SK-N-MC (cell line): ENCODE results near the gene TPP1.

Source experiments
- DNase-seq: peaks from one replicate; pipeline ENCODE4 v3.0.0-alpha.2; 2011; ENCODE audit warnings: low read depth, low spot score
- H3K27ac ChIP-seq: fragments of 200-600 bp; sonication (generic); 2 replicates; pipeline ENCODE4 v1.5.1; 2016; ENCODE audit warnings: mixed run types
- H3K36me3 ChIP-seq: fragments of 200-600 bp; sonication (generic); 2 replicates; pipeline ENCODE4 v1.6.1; 2017; ENCODE audit warnings: antibody characterized with exemption, low read length, mixed read lengths; ENCODE audit not compliant: insufficient read depth
- H3K4me3 ChIP-seq: fragments of 200-600 bp; sonication (generic); 2 replicates; pipeline ENCODE4 v1.5.1; 2016
- H3K9ac ChIP-seq: fragments of 200-600 bp; sonication (generic); 2 replicates; pipeline ENCODE4 v1.8.0; 2017; ENCODE audit warnings: mixed run types, mixed read lengths; ENCODE audit not compliant: insufficient read length
- H3K9me3 ChIP-seq: fragments of 200-600 bp; sonication (generic); 2 replicates; pipeline ENCODE4 v1.6.1; 2017; ENCODE audit warnings: low read depth, mild to moderate bottlenecking, antibody characterized with exemption, low read length, moderate library complexity, mixed read lengths
- EZH2 ChIP-seq: fragments of 200-600 bp; sonication (generic); IDR thresholded peaks from one replicate; pipeline ENCODE4 v1.6.1; 2017; ENCODE audit warnings: antibody characterized with exemption
- FOXP2 ChIP-seq: optimal IDR thresholded peaks from 2 replicates; pipeline ENCODE3; 2011; ENCODE audit warnings: mild to moderate bottlenecking, moderate library complexity; ENCODE audit not compliant: insufficient read depth; ENCODE audit errors: extremely low read length, control extremely low read depth
- POLR2AphosphoS5 ChIP-seq: IDR thresholded peaks from 2 replicates; pipeline ENCODE4 v1.6.1; 2012; ENCODE audit warnings: mild to moderate bottlenecking, low read depth, low read length, borderline replicate concordance

TPP1 gene

DNA sequence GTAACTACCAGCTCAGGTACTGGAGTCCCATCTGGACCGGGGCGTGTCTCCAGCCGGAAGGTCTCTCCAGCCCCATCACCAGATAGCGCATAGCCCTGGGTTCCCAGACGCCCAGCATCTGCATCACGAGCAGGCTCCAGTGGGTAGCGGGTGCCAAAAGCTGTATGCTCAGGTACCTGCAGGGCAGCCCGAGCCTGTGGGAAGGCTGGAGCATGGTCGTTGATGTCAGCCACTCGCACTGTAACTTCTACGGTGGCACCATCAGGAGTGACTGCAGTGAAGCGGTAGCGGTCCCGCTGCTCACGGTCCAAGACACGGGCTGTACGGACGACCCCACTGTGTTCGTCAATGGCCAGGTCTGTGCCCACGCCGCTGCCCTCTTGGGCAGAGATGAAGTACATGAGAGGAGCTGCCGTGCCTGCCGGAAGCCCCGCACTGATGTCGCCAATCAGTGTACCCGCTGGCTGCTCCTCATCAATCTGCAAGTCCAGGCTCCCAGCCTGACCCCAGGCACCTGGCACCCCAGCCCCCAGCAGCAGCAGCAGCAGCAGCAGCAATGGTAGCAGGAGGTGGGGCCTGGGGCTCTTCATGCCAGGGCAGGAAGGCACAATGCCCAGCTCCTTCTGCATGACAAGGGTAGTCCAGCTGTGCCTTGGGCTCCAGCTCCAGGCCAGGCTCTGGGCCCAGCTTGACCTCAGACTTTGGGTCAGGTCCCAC, 21.9 kb upstream of the TPP1 start:
- no peak for DNase-seq
- Histone ChIP-seq H3K36me3 (peaks cover 65% of the 10 kb centered on the region), H3K9me3 (no peaks in the 10 kb centered on the region), H3K27ac (no peak overlapping the region), H3K9ac (no peak overlapping the region), H3K4me3 (no peak overlapping the region)
- no peak for TF ChIP-seq POLR2AphosphoS5
- no peak for TF ChIP-seq FOXP2
- TF ChIP-seq EZH2, result no peak

DNA sequence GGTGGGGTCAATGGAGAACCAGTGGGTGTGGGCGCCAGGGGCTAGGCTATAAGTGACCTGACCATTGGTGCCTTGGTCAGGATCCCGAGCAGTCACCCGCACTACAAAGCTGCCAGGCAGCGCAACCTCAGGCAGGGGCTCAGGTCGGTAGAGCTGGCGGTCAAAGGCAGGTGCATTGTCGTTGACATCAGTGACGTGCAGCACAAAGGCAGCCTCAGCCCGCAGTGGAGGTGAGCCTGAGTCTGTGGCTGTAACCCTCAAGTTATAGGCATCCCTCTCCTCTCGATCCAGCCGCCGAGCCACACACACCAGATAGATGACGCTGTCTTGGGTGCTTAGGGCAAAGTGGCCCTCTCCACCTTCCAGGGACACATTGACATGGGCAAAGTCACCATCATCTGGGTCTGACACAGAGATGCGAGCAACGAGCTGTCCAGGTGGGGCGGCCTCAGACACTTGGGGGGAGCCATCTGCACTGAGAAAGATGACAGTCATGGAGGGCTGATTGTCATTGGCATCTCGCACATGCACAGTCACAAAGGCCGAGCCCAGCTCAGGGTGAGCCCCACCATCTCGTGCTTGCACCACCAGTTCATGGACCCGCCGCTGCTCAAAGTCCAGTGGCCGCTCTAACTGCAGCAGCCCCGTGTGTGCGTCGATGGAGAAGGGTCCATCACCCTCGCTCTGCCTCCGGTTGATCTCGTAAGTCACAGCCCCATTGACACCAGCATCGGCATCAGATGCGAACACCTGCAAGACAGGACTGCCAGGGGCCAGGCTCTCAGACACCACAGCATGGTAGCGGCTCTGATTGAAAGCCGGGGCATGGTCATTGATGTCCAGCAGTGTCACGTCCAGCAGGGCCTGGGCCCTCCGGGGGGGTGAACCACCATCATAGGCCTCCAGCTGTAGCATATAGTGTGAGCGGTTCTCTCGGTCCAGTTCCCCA, 21.1 kb upstream of the TPP1 start:
- TF ChIP-seq EZH2 (no peak), FOXP2 (no peak), POLR2AphosphoS5 (no peak)
- Histone ChIP-seq H3K9me3 (no peaks in the 10 kb centered on the region), H3K27ac (no peak overlapping the region), H3K9ac (no peak overlapping the region), H3K36me3 (peaks cover 64% of the 10 kb centered on the region), H3K4me3 (no peak overlapping the region)
- DNase-seq, result no peak

DNA sequence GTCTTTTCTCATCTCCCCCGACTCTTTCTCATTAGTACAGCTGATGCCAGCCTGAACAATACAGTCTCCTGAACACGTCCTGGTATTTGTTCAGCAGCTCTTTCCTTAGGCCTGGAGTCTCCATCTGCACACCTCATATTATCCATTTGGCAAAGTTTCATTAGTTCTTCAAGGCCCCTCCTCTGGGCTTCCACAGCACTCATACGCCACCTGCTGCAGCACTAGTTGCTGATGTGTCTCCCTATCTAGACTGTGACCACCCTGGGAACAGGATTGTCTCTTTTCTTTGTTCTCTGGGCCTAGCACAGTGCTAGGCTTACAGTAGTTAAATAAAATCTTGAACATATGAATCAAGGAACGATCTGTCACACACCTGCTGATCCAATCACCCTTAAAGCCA, 19.2 kb upstream of the TPP1 start:
- no peak overlapping the region for H3K27ac ChIP-seq
- no peak for DNase-seq
- H3K9ac ChIP-seq, result no peak overlapping the region
- TF ChIP-seq EZH2, result no peak
- H3K36me3 ChIP-seq, result peaks cover 70% of the 10 kb centered on the region
- H3K9me3 ChIP-seq, result no peaks in the 10 kb centered on the region
- H3K4me3 ChIP-seq, result no peak overlapping the region

DNA sequence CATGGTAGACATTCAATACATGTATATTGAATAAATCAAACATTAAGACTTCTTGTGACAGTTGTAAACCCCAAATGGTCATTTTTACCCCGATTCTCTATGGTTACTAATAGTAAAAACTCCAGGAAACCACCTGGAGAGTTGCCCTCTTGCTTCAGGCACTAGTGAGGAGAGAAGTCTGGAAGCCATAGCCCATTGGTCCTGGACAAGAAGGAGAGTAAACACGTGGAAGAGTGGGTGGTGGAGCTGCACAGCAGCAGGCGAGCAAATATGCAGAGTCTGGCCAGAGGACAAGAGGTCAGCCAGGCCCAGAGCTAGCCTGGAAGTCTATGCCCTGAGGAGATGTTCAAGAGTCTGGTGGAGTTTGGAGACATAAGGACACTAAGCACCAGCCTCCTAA, 18.6 kb upstream of the TPP1 start:
- no peak for DNase-seq
- Histone ChIP-seq H3K27ac (no peak overlapping the region), H3K9me3 (no peaks in the 10 kb centered on the region), H3K9ac (no peak overlapping the region), H3K4me3 (no peak overlapping the region), H3K36me3 (peaks cover 76% of the 10 kb centered on the region)
- TF ChIP-seq EZH2 (no peak), FOXP2 (no peak), POLR2AphosphoS5 (no peak)

DNA sequence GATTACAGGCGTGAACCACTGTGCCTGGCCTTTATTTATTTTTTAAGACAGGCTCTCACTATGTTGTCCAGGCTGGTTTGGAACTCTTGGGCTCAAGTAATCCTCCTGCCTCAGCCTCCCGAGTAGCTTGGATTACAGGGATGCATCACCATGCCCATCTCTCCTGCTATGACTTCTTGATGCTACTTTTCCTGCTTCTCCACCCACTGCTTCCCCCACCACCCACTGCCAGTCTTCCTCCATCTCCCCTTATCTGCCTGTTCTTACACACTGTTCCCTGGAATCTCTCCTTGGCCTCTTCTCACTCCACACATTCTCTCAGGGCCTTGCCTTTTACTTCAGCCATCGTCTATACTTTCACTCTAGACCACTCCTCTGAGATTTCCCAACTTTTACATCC, 17.3 kb upstream of the TPP1 start:
- TF ChIP-seq POLR2AphosphoS5 (no peak), FOXP2 (no peak), EZH2 (no peak)
- H3K36me3 ChIP-seq, result peaks cover 85% of the 10 kb centered on the region
- H3K9me3 ChIP-seq, result no peaks in the 10 kb centered on the region
- no peak overlapping the region for H3K9ac ChIP-seq
- H3K27ac ChIP-seq, result no peak overlapping the region
- DNase-seq, result no peak
- H3K4me3 ChIP-seq, result no peak overlapping the region

DNA sequence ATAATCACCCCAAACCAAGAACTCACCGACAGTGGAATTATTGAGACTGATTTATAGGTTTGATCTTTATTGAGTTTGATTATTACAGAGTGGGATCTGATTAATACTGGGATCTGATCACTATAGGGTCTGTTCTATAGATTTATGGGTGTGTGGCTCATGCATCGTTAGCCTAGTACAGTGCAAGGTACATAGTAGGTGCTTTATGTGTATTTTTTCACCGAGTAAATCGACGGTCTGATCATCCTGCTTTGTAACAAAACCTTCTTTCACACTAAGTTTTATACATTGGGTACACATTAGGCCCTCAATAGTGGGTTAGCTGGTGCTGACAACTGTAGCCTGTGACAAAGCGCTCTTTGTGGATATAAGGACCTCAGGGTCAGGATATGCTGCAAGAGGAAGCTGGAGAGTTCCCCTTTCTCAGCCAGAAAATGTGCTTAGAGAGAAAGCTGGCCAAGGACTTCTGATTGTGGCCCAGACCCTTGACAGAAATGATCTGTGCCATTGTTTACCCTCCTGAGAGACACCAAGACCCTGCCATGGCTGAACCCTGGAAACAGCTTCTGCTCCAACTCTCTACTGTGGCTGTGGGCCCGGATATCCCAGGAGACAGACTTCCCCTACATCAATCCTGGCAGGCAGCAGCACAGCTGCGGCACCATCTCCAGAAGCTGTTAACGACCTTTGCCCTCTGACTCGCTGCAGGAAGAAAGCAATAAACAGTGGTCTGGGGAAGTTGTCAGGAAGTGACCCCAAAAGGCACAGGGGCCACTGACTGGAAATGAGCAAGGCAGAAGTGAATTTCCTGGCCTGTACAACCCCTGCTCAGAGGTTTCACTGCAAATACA, 16.1 kb upstream of the TPP1 start:
- DNase-seq, result no peak
- TF ChIP-seq FOXP2 (no peak), POLR2AphosphoS5 (no peak), EZH2 (no peak)
- H3K4me3 ChIP-seq, result no peak overlapping the region
- H3K9me3 ChIP-seq, result no peaks in the 10 kb centered on the region
- no peak overlapping the region for H3K9ac ChIP-seq
- peaks cover 84% of the 10 kb centered on the region for H3K36me3 ChIP-seq
- H3K27ac ChIP-seq, result peak overlapping the region; percentile 5; the same call in 1 of the 2 replicates

DNA sequence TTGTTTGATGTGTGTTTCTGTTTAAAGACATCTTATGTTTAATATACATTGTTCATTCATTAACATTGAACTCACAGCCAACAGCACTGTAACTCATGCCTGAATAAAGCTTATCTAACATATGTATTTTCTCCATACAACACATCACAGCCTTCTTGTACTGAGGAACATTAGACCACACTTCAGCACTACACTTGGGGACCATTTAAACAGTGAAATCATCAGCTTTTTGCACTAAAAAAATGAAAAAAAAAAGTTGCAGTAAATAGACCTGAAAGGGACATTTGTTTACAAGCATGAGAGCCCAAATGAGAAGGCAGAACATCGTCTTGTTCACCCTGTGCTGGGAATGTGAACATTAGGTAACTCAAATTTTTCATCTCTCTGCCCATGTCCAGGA, 15.3 kb upstream of the TPP1 start:
- Histone ChIP-seq H3K4me3 (no peak overlapping the region), H3K9me3 (no peaks in the 10 kb centered on the region), H3K27ac (no peak overlapping the region), H3K9ac (no peak overlapping the region), H3K36me3 (peaks cover 80% of the 10 kb centered on the region)
- TF ChIP-seq FOXP2, result no peak
- TF ChIP-seq EZH2, result no peak
- TF ChIP-seq POLR2AphosphoS5, result no peak
- DNase-seq, result no peak
